Measurements from ENCODE around the gene VPS8. TPM values are rescaled to one million over a fixed set of nuclear protein-coding genes. Genes with fewer than 3 reads are reported as not detected.

Gene VPS8
- total and polyA plus RNA-seq, 2 of the 8 experiments (the other 6 are each of a cell fraction or from before 2014, with no cell fraction given) = 13.0 to 41.0 TPM

DNA sequence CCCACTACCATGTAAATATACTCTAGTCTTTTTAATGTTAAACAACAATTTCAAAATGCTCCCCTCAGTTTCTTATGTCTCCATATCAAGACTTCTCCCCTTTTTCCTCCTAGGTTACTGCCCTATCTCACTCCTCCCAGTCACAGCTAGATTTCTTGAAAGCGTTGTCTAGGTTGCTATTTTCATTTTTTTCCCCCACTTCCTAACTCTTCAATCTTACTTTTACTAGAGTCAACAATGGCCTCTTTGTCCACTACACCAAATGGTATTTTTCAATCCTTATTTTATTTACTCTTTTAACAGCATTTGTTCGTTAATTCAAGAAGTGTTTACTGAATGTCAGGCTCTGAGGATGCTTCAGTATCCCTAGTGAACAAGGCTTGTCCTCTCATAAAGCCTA lies 84.4 kb downstream of the VPS8 start (continued):
- TF ChIP-seq, protein P1, sequence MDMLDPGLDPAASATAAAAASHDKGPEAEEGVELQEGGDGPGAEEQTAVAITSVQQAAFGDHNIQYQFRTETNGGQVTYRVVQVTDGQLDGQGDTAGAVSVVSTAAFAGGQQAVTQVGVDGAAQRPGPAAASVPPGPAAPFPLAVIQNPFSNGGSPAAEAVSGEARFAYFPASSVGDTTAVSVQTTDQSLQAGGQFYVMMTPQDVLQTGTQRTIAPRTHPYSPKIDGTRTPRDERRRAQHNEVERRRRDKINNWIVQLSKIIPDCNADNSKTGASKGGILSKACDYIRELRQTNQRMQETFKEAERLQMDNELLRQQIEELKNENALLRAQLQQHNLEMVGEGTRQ (IDR thresholded peaks at IDR 0.05; ENCODE audit: low read length) = no peak
- TF ChIP-seq BCL11A (IDR thresholded peaks at IDR 0.05; ENCODE audit: low read depth in 2 of 2, low read length in 2 of 2) = no peak
